Measurements from ENCODE around the gene ARHGAP20.

DNA sequence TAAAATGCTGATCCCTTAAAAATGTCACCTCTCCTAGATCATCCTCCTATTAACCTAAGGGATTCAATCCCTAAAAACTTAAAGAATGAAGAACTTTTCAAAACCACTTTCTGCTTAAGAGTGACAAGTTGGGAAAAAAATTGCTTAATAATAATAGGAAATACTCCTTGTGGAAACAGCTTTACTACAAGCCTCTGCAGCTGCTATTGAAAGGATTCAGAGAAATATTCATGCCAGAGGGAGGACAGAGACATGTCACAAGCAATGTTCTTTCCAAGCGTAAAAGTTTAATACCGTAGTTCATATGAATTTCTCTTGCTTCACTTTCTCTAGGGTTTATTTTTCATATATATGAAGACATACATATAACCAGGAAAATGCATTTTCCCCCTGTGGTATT lies 98.2 kb downstream of the ARHGAP20 start:
- TF ChIP-seq, protein P1, sequence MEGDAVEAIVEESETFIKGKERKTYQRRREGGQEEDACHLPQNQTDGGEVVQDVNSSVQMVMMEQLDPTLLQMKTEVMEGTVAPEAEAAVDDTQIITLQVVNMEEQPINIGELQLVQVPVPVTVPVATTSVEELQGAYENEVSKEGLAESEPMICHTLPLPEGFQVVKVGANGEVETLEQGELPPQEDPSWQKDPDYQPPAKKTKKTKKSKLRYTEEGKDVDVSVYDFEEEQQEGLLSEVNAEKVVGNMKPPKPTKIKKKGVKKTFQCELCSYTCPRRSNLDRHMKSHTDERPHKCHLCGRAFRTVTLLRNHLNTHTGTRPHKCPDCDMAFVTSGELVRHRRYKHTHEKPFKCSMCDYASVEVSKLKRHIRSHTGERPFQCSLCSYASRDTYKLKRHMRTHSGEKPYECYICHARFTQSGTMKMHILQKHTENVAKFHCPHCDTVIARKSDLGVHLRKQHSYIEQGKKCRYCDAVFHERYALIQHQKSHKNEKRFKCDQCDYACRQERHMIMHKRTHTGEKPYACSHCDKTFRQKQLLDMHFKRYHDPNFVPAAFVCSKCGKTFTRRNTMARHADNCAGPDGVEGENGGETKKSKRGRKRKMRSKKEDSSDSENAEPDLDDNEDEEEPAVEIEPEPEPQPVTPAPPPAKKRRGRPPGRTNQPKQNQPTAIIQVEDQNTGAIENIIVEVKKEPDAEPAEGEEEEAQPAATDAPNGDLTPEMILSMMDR (conservative IDR thresholded peaks at IDR 0.05), result no peak
- TF ChIP-seq EZH2 (IDR thresholded peaks at IDR 0.05; ENCODE audit: low read depth), result no peak

Data from PC-9 (cell line).